Mesenchymal stem cell (in vitro differentiated cells and primary cell): ENCODE measurements around the gene LRRC28. TPM values are rescaled to one million over a fixed set of nuclear protein-coding genes. Genes with fewer than 3 reads are reported as not detected.

Experiments
- DNase-seq: peaks from one replicate; pipeline ENCODE4 v3.0.0-alpha.2; 2013
- H2AFZ ChIP-seq: one replicate; pipeline ENCODE4 v1.6.1; 2013; ENCODE audit warnings: low read depth, mild to moderate bottlenecking, control low read depth, inconsistent platforms, low read length, moderate library complexity
- H2AK5ac ChIP-seq: 2 replicates; pipeline ENCODE4 v1.6.1; 2013; ENCODE audit warnings: low read length, moderate library complexity, mild to moderate bottlenecking, inconsistent platforms; ENCODE audit not compliant: severe bottlenecking
- H2BK120ac ChIP-seq: one replicate; pipeline ENCODE4 v1.6.1; 2013; ENCODE audit warnings: low read depth, mild to moderate bottlenecking, inconsistent platforms, low read length, moderate library complexity
- H2BK12ac ChIP-seq, 2 experiments: one replicate each; pipeline ENCODE4 v1.6.1; 2013; ENCODE audit warnings: inconsistent platforms in 2 of 2, low read length in 2 of 2, mild to moderate bottlenecking in 2 of 2, moderate library complexity in 2 of 2, control low read depth in 1 of 2
- H2BK15ac ChIP-seq: one replicate; pipeline ENCODE4 v1.6.1; 2013; ENCODE audit warnings: mild to moderate bottlenecking, low read depth, inconsistent platforms; ENCODE audit not compliant: poor library complexity, severe bottlenecking
- H2BK5ac ChIP-seq: 2 replicates; pipeline ENCODE4 v1.6.1; 2013; ENCODE audit warnings: low read depth, mild to moderate bottlenecking, low read length, control low read depth, inconsistent platforms; ENCODE audit not compliant: poor library complexity, severe bottlenecking
- H3K14ac ChIP-seq, 2 experiments: one replicate each; pipeline ENCODE4 v1.6.1; 2013; ENCODE audit warnings: inconsistent platforms in 2 of 2, low read length in 2 of 2, control low read depth in 1 of 2, mild to moderate bottlenecking in 1 of 2, moderate library complexity in 1 of 2
- H3K18ac ChIP-seq, 2 experiments: one replicate each; pipeline ENCODE4 v1.6.1; 2013; ENCODE audit warnings: inconsistent platforms in 2 of 2, low read length in 2 of 2, control low read depth in 1 of 2, low read depth in 1 of 2, mild to moderate bottlenecking in 1 of 2
- H3K23ac ChIP-seq, 2 experiments: one replicate each; pipeline ENCODE4 v1.6.1; 2013; ENCODE audit warnings: inconsistent platforms in 2 of 2, low read length in 2 of 2, mild to moderate bottlenecking in 2 of 2, moderate library complexity in 2 of 2, control low read depth in 1 of 2
- H3K27ac ChIP-seq: 2 replicates; pipeline ENCODE4 v1.5.1; 2013; ENCODE audit warnings: mild to moderate bottlenecking, moderate library complexity, low read length, control low read depth, inconsistent platforms; ENCODE audit not compliant: poor library complexity, severe bottlenecking
- H3K27me3 ChIP-seq, 2 experiments: 2 replicates each; pipeline versions ENCODE4 v1.6.1 to v1.7.0; 2013; ENCODE audit warnings: low read length in 2 of 2, mild to moderate bottlenecking in 2 of 2, moderate library complexity in 2 of 2, control low read depth in 1 of 2, inconsistent platforms in 1 of 2; ENCODE audit not compliant: control insufficient read depth in 1 of 2, insufficient read depth in 1 of 2
- H3K36me3 ChIP-seq, 2 experiments: 2 replicates each; pipeline versions ENCODE4 v1.6.1 to v1.7.0; 2013; ENCODE audit warnings: low read length in 2 of 2, control low read depth in 1 of 2, inconsistent platforms in 1 of 2, low read depth in 1 of 2, mild to moderate bottlenecking in 1 of 2; ENCODE audit not compliant: insufficient read depth in 2 of 2, control insufficient read depth in 1 of 2
- H3K4ac ChIP-seq, 2 experiments: one replicate each; pipeline ENCODE4 v1.6.1; 2013; ENCODE audit warnings: inconsistent platforms in 2 of 2, low read length in 2 of 2, mild to moderate bottlenecking in 2 of 2, moderate library complexity in 2 of 2, control low read depth in 1 of 2, low read depth in 1 of 2
- H3K4me1 ChIP-seq: 2 replicates; pipeline ENCODE4 v1.6.1; 2013; ENCODE audit warnings: low read depth, low read length, control low read depth; ENCODE audit not compliant: control insufficient read depth, insufficient read depth
- H3K4me2 ChIP-seq: 2 replicates; pipeline ENCODE4 v1.6.1; 2013; ENCODE audit warnings: low read length, mild to moderate bottlenecking, inconsistent platforms; ENCODE audit not compliant: poor library complexity, severe bottlenecking
- H3K4me3 ChIP-seq, 2 experiments: 2 replicates each; pipeline versions ENCODE4 v1.5.1 to v1.7.0; 2013; ENCODE audit warnings: low read length in 2 of 2, mild to moderate bottlenecking in 2 of 2, control low read depth in 1 of 2, low read depth in 1 of 2; ENCODE audit not compliant: insufficient read depth in 1 of 2
- H3K79me1 ChIP-seq: replicated peaks from 2 replicates; pipeline ENCODE4 v1.6.1; 2013; ENCODE audit warnings: mild to moderate bottlenecking, control low read depth, low read length, inconsistent platforms; ENCODE audit not compliant: poor library complexity, severe bottlenecking
- H3K9ac ChIP-seq: 2 replicates; pipeline ENCODE4 v1.7.0; 2013; ENCODE audit warnings: mild to moderate bottlenecking, low read length, moderate library complexity
- H3K9me3 ChIP-seq: 2 replicates; pipeline ENCODE4 v1.7.0; 2013; ENCODE audit warnings: mild to moderate bottlenecking, low read length; ENCODE audit not compliant: control insufficient read depth
- H4K8ac ChIP-seq: one replicate; pipeline ENCODE4 v1.6.1; 2013; ENCODE audit warnings: inconsistent platforms, mild to moderate bottlenecking, low read length, moderate library complexity
- H4K91ac ChIP-seq: one replicate; pipeline ENCODE4 v1.6.1; 2013; ENCODE audit warnings: mild to moderate bottlenecking, low read length, inconsistent platforms
- WGBS: methylation state at CpG from one replicate; pipeline ENCODE4 v1.1.7; 2013; ENCODE audit warnings: mixed read lengths; 5-methylcytosine and 5-hydroxymethylcytosine counted together
- polyA plus RNA-seq, 2 experiments: library from polyadenylated mRNA; stranded (reverse); fragments of 200-250 nt; gene quantifications; one replicate each; pipeline ENCODE4 v1.2.3, GENCODE V29; 2013

The LRRC28 gene
- polyA plus RNA-seq (2013, experiment 1 of 2), result 17.9 TPM
- 18.1 TPM for polyA plus RNA-seq (2013, experiment 2 of 2)

DNA sequence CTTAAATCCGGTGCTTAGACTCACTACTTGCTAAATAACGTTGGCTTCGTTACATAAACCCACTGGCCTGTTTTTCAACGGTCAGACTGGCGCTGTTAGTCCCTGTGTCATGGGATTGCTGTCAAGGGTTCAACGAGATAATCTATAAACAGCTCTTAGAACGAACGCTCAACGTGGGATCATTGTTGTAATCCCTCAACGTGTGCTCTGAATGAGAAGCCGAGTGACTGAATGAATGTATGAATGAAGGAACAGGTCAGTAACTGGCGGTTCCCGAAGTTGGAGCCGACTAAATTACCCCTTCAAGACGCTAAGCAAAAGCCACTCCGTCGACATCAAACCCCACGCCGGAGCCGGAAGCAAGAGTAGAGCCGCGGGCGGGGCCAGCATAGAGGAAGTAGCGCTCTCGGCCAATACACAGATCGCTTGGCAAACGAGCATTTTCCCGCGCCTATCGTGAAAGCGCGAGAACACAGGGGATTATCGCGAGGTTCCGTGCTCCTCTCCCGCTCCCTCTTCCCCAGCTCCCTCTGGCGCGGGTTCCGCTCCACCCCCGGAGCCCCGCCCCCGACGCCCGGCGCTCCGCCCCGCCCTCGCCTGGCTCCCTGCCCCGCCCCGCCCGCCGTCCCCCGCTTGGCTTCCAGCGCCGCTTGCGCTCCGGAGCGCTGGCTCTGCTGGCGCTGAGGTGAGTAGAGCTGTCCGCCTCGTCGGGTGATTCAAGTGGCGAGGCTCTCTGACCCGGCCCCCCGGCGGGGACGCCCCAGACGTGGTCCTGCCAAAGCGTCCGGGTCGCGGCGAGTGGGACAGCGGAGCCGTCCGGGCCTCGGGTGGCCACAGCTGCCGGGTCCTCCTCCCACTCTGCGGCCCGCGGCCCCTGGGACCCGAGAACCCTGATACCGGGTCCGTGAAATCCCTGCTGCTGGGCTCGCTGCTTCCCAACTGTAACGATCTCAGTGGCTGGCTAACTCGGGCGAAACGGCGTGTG, at the start of gene LRRC28:
TSS of gene LRRC28 (plus strand) at position 625 of the 985 bp plus-strand sequence. CDS start 4,477 bp downstream, outside the sequence.
- Histone ChIP-seq H3K27me3 (no peaks in the 10 kb centered on the region), H3K23ac (peak within 1 kb of the TSS in 1 of 2 experiments; percentile 14), H2BK12ac (peak within 1 kb of the TSS in 1 of 2 experiments; percentile 37), H2BK120ac (peak within 1 kb of the TSS; percentile 79), H3K27ac (peak within 1 kb of the TSS; percentile 93), H3K14ac (peak within 1 kb of the TSS in 1 of 2 experiments; percentile 81), H2BK15ac (peak within 1 kb of the TSS; percentile 89), H3K36me3 (peaks cover 0 to 5% of the 10 kb centered on the region in 2 experiments), H3K18ac (peak within 1 kb of the TSS; percentile 86 to 94), H3K9me3 (no peaks in the 10 kb centered on the region), H4K8ac (peak within 1 kb of the TSS; percentile 89), H2BK5ac (no peak within 1 kb of the TSS), H4K91ac (peak within 1 kb of the TSS; percentile 39), H3K4me2 (peak within 1 kb of the TSS; percentile 89), H3K9ac (peak within 1 kb of the TSS; percentile 96), H2AFZ (peak within 1 kb of the TSS; percentile 81), H2AK5ac (peak within 1 kb of the TSS; percentile 19), H3K4me3 (peak within 1 kb of the TSS; percentile 88 to 94), H3K4ac (peak within 1 kb of the TSS; percentile 24 to 73), H3K79me1 (peaks cover 19% of the 10 kb centered on the region), H3K4me1 (peaks cover 5% of the 10 kb centered on the region)
- WGBS, result under 1% methylated on average over 81 of the region's 90 CpGs
- DNase-seq, result peak; percentile 99

DNA sequence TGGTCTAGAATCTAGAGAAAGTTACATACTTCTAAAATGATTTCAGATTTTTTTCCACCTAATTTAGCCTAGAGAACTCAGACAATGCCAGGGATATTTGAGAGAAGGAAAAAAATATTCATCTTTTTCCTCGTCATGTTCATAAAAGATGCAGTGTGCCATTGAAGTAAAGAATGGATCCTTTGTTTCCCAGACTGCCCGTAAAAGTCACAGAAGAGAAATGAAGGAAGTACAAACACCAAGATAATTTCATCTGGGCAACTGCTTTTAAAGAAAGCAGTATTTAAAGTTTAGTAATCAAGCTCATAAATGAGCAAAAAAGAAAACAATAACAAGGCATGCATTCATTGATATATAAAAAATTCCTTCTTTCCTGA, 49.1 kb upstream of the LRRC28 start:
- Histone ChIP-seq H2BK5ac (no peak overlapping the region), H3K18ac (no peak overlapping the region), H3K23ac (no peak overlapping the region), H3K4ac (no peak overlapping the region), H3K4me2 (no peak overlapping the region), H4K91ac (no peak overlapping the region), H3K14ac (no peak overlapping the region), H2AK5ac (no peak overlapping the region), H3K9me3 (no peaks in the 10 kb centered on the region), H3K27me3 (no peaks in the 10 kb centered on the region), H2BK120ac (no peak overlapping the region), H3K9ac (no peak overlapping the region), H2BK12ac (no peak overlapping the region), H3K36me3 (peaks cover 4 to 28% of the 10 kb centered on the region in 2 experiments), H3K4me3 (no peak overlapping the region), H3K79me1 (peaks cover 3% of the 10 kb centered on the region), H2BK15ac (no peak overlapping the region), H2AFZ (no peak overlapping the region), H4K8ac (no peak overlapping the region), H3K4me1 (no peaks in the 10 kb centered on the region), H3K27ac (no peak overlapping the region)
- no peak for DNase-seq
- 83% methylated on average over 2 of the region's 2 CpGs for WGBS

DNA sequence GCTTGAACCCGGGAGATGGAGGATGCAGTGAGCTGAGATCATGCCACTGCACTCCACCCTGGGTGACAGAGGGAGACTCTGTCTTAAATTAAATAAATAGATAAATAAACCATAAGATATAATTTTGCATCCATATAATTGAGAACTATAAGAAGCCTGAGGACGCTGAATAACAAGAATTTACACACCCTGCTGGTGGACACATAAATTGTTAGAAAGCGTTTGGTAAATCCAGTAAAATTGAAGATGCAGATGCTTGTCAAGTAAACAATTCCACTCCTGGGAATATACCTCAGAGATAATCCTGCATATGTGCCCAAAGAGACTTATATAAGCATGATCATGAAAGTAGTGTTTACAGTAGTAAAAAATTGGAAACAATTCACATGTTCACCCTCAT, 43.6 kb upstream of the LRRC28 start:
- Histone ChIP-seq H3K27ac (no peak overlapping the region), H3K27me3 (no peaks in the 10 kb centered on the region), H2BK5ac (no peak overlapping the region), H3K23ac (no peak overlapping the region), H3K4me3 (no peak overlapping the region), H4K8ac (no peak overlapping the region), H3K9me3 (no peaks in the 10 kb centered on the region), H2BK120ac (no peak overlapping the region), H3K79me1 (peaks cover 5% of the 10 kb centered on the region), H4K91ac (no peak overlapping the region), H2BK12ac (no peak overlapping the region), H2AK5ac (no peak overlapping the region), H2AFZ (no peak overlapping the region), H2BK15ac (no peak overlapping the region), H3K18ac (no peak overlapping the region), H3K14ac (no peak overlapping the region), H3K4me2 (no peak overlapping the region), H3K9ac (no peak overlapping the region), H3K4ac (no peak overlapping the region), H3K4me1 (peaks cover 6% of the 10 kb centered on the region), H3K36me3 (peaks cover 0 to 24% of the 10 kb centered on the region in 2 experiments)
- DNase-seq, result no peak
- 100% methylated on average over 1 of the region's 3 CpGs for WGBS

DNA sequence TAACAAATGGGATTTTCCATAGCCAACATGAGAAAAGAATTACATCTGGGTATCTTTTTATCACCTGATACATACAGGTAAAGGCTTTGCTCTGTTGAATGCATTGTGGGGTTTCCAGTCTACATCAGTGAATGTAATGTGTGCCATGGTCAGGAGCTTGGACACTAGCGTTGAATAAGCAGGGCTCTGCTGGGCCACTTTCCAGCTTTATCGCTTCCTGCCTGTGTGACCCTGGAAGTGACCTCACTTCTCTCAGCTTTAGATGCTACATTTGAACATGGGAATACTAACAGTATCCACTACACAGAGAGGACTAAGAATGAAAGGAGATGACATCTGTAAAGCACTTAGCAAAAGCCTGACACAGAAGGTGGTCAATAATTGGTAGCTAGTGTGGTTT, 42.0 kb upstream of the LRRC28 start:
- Histone ChIP-seq H3K14ac (no peak overlapping the region), H3K27me3 (no peaks in the 10 kb centered on the region), H2BK5ac (no peak overlapping the region), H2BK120ac (no peak overlapping the region), H3K23ac (no peak overlapping the region), H2AK5ac (no peak overlapping the region), H4K8ac (no peak overlapping the region), H3K4me1 (peaks cover 7% of the 10 kb centered on the region), H3K18ac (no peak overlapping the region), H3K4me3 (no peak overlapping the region), H3K27ac (no peak overlapping the region), H2BK12ac (no peak overlapping the region), H3K9ac (no peak overlapping the region), H3K4ac (no peak overlapping the region), H3K9me3 (no peaks in the 10 kb centered on the region), H2AFZ (no peak overlapping the region), H3K4me2 (no peak overlapping the region), H3K79me1 (peaks cover 5% of the 10 kb centered on the region), H4K91ac (no peak overlapping the region), H3K36me3 (peaks cover 2 to 24% of the 10 kb centered on the region in 2 experiments), H2BK15ac (no peak overlapping the region)
- DNase-seq, result no peak
- no CpG with 5 or more reads among the region's 2 CpGs for WGBS
